Tibial nerve (tissue), 4 donors: ENCODE data around the gene ZCCHC3.
"Not testable (repeated sequence)": the region's sequence is repeated elsewhere in the genome, so short reads cannot be mapped to it uniquely, and the experiment has no call there.

Experiments
- EP300 ChIP-seq, 2 donors: sonication (generic); formaldehyde crosslinking; IDR thresholded peaks; one replicate each; pipeline ENCODE4 v1.6.1; 2017; ENCODE audit warnings: antibody characterized with exemption in 2 of 2, mild to moderate bottlenecking in 1 of 2
- POLR2A ChIP-seq, 2 donors: fragments of 450-650 bp; IDR thresholded peaks; one replicate each; pipeline ENCODE4 v1.6.1; 2017; ENCODE audit warnings: antibody characterized with exemption in 2 of 2, mild to moderate bottlenecking in 2 of 2, moderate library complexity in 2 of 2
- TF ChIP-seq, protein P1 (sequence below), 5 experiments: fragments of 200-600 bp in 3 of 5; fragments of 450-650 bp in 2 of 5; sonication (generic) in 3 of 5; IDR thresholded peaks; one replicate each; pipeline ENCODE4 v1.5.1; 2016 to 2019; ENCODE audit warnings: antibody characterized with exemption in 5 of 5, mild to moderate bottlenecking in 3 of 5, moderate library complexity in 2 of 5

GRCh38 chr20:253447-253846 lies 43.9 kb upstream of the ZCCHC3 start:
- TF ChIP-seq, protein P1, sequence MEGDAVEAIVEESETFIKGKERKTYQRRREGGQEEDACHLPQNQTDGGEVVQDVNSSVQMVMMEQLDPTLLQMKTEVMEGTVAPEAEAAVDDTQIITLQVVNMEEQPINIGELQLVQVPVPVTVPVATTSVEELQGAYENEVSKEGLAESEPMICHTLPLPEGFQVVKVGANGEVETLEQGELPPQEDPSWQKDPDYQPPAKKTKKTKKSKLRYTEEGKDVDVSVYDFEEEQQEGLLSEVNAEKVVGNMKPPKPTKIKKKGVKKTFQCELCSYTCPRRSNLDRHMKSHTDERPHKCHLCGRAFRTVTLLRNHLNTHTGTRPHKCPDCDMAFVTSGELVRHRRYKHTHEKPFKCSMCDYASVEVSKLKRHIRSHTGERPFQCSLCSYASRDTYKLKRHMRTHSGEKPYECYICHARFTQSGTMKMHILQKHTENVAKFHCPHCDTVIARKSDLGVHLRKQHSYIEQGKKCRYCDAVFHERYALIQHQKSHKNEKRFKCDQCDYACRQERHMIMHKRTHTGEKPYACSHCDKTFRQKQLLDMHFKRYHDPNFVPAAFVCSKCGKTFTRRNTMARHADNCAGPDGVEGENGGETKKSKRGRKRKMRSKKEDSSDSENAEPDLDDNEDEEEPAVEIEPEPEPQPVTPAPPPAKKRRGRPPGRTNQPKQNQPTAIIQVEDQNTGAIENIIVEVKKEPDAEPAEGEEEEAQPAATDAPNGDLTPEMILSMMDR (IDR thresholded peaks at IDR 0.05), result not testable (repeated sequence)
- not testable (repeated sequence) for TF ChIP-seq POLR2A, EP300 (IDR thresholded peaks at IDR 0.05)
